Upper lobe of right lung (tissue), 1 donor: ENCODE measurements around the gene DCAF6. TPM values are rescaled to one million over a fixed set of nuclear protein-coding genes. Genes with fewer than 3 reads are reported as not detected.

Experiments used
- ATAC-seq: fragments of 200-7000 bp; cut with Tn5 transposase; one replicate; pipeline ENCODE4 v1.9.1; 2020; ENCODE audit warnings: mild to moderate bottlenecking, moderate library complexity
- DNase-seq: peaks from one replicate; pipeline ENCODE4 v3.0.0-alpha.2; 2020
- H3K27ac ChIP-seq: fragments of 200-600 bp; one replicate; pipeline ENCODE4 v1.8.0; 2022
- H3K27me3 ChIP-seq: fragments of 200-600 bp; one replicate; pipeline ENCODE4 v1.8.0; 2022; ENCODE audit warnings: mild to moderate bottlenecking
- H3K36me3 ChIP-seq: fragments of 200-600 bp; one replicate; pipeline ENCODE4 v1.8.0; 2022
- H3K4me1 ChIP-seq: fragments of 200-600 bp; one replicate; pipeline ENCODE4 v1.8.0; 2022
- H3K4me3 ChIP-seq: fragments of 200-600 bp; one replicate; pipeline ENCODE4 v1.8.0; 2022; ENCODE audit warnings: mild to moderate bottlenecking
- H3K9me3 ChIP-seq: fragments of 200-600 bp; one replicate; pipeline ENCODE4 v1.8.0; 2022
- CTCF ChIP-seq: fragments of 200-600 bp; IDR thresholded peaks from one replicate; pipeline ENCODE4 v1.8.0; 2022; ENCODE audit warnings: antibody characterized with exemption
- intact Hi-C: fragments of 100-400 bp; cut with DNase I; formaldehyde crosslinking; loops from one replicate; pipeline ENCODE4 v1.11.0; 2022
- total RNA-seq: library from RNA; stranded (reverse); fragmentation: NEBNext Ultra II Directional; extraction: Animal tissue kit (Norgen Biotek cat#: 25700); gene quantifications from one replicate; pipeline ENCODE4 v1.2.1, GENCODE V29; 2021
- donor health status: DM: no; HTN: yes; CAD: no; lungs with severe emphysema.

The DCAF6 gene
- total RNA-seq, 1 donor from 2014 or later = 49.9 TPM

GRCh38 chr1:167938080-167938636 is 1.7 kb downstream of the DCAF6 start:
- TF ChIP-seq CTCF = no peak
- ATAC-seq (no peak), DNase-seq (no peak)
- intact Hi-C loops = no loop called here
- H3K27me3 ChIP-seq = no peaks in the 10 kb centered on the region
- no peaks in the 10 kb centered on the region for H3K36me3 ChIP-seq
- H3K27ac ChIP-seq = peak overlapping the region; percentile 97
- H3K9me3 ChIP-seq = no peaks in the 10 kb centered on the region
- H3K4me3 ChIP-seq = peak overlapping the region; percentile 83
- peaks cover 26% of the 10 kb centered on the region for H3K4me1 ChIP-seq

- TF ChIP-seq CTCF = no peak
- Histone ChIP-seq H3K4me1 (peaks cover 13% of the 10 kb centered on the region), H3K4me3 (no peak overlapping the region), H3K27me3 (no peaks in the 10 kb centered on the region), H3K9me3 (no peaks in the 10 kb centered on the region), H3K27ac (no peak overlapping the region), H3K36me3 (no peaks in the 10 kb centered on the region)
- DNase-seq = no peak
- no peak for ATAC-seq
- intact Hi-C loops = no loop called here
Measured at GRCh38 chr1:167940264-167940663, 3.8 kb downstream of the DCAF6 start.

- H3K27me3 ChIP-seq = no peaks in the 10 kb centered on the region
- DNase-seq (no peak), ATAC-seq (no peak)
- peaks cover 4% of the 10 kb centered on the region for H3K4me1 ChIP-seq
- intact Hi-C loops = no loop called here
- H3K4me3 ChIP-seq = no peak overlapping the region
- no peaks in the 10 kb centered on the region for H3K9me3 ChIP-seq
- no peaks in the 10 kb centered on the region for H3K36me3 ChIP-seq
- no peak overlapping the region for H3K27ac ChIP-seq
- no peak for TF ChIP-seq CTCF
Measured at GRCh38 chr1:167943541-167943940, 7.1 kb downstream of the DCAF6 start.

GRCh38 chr1:167947733-167948132 is 11.2 kb downstream of the DCAF6 start:
- Histone ChIP-seq H3K27ac (no peak overlapping the region), H3K27me3 (no peaks in the 10 kb centered on the region), H3K36me3 (peaks cover 10% of the 10 kb centered on the region), H3K4me1 (no peaks in the 10 kb centered on the region), H3K9me3 (no peaks in the 10 kb centered on the region), H3K4me3 (no peak overlapping the region)
- DNase-seq (no peak), ATAC-seq (no peak)
- no peak for TF ChIP-seq CTCF
- intact Hi-C loops = no loop called here

GRCh38 chr1:167949785-167950184 is 13.3 kb downstream of the DCAF6 start:
- DNase-seq = no peak

More at GRCh38 chr1:167949785-167950184, 13.3 kb downstream of the DCAF6 start:
- peaks cover 24% of the 10 kb centered on the region for H3K36me3 ChIP-seq
- no peak for ATAC-seq
- H3K9me3 ChIP-seq = no peaks in the 10 kb centered on the region
- no peaks in the 10 kb centered on the region for H3K27me3 ChIP-seq
- no peak overlapping the region for H3K4me3 ChIP-seq
- H3K27ac ChIP-seq = no peak overlapping the region
- no peaks in the 10 kb centered on the region for H3K4me1 ChIP-seq
- no peak for TF ChIP-seq CTCF
- intact Hi-C loops = no loop called here
